ENCODE data around the gene OR14A16. TPM values are rescaled to one million over a fixed set of nuclear protein-coding genes. Genes with fewer than 3 reads are reported as not detected.

OR14A16 gene
- total RNA-seq, 1 experiment from 2014 or later, result not detected

- Histone ChIP-seq H3K4me1 (replicated peaks) (no peaks in the 10 kb centered on the region), H3K27me3 (replicated peaks) (no peaks in the 10 kb centered on the region), H3K4me3 (no peak within 1 kb of the TSS), H3K36me3 (no peaks in the 10 kb centered on the region), H3K9me3 (replicated peaks) (peaks cover 7% of the 10 kb centered on the region), H3K27ac (no peak within 1 kb of the TSS)
- no peak for DNase-seq (ENCODE audit: low read depth in 1 of 2, low spot score in 2 of 2)
Measured at GRCh38 chr1:247841796-247842195, 17.9 kb upstream of the OR14A16 start, which contains the start of gene OR11L1. OR11L1 (minus strand) TSS chr1:247841896; CDS start chr1:247841896, 0 bp downstream.

DNA sequence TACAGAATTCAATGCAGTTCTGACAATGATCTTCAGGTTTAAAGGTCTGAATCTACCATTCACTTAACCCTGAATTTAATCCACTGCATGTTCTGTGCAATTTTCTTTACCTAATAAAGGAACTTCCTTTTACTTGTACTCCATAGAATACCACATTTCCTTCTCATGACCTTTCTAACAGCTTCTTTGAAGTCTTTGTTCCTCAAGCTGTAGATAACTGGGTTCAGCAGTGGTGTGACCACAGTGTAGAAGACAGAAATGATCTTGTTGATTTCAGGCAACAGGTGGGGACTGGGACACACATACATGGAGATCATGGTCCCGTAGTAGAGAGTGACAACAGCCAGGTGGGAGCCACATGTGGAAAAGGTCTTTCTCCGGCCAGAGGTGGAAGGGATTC lies 16.9 kb upstream of the OR14A16 start:
- H3K4me1 ChIP-seq (replicated peaks), result no peaks in the 10 kb centered on the region
- peaks cover 5% of the 10 kb centered on the region for H3K9me3 ChIP-seq (replicated peaks)
- no peak overlapping the region for H3K27ac ChIP-seq
- no peaks in the 10 kb centered on the region for H3K27me3 ChIP-seq (replicated peaks)
- H3K4me3 ChIP-seq, result no peak overlapping the region
- no peak for DNase-seq (ENCODE audit: low read depth in 1 of 2, low spot score in 2 of 2)
- H3K36me3 ChIP-seq, result no peaks in the 10 kb centered on the region

DNA sequence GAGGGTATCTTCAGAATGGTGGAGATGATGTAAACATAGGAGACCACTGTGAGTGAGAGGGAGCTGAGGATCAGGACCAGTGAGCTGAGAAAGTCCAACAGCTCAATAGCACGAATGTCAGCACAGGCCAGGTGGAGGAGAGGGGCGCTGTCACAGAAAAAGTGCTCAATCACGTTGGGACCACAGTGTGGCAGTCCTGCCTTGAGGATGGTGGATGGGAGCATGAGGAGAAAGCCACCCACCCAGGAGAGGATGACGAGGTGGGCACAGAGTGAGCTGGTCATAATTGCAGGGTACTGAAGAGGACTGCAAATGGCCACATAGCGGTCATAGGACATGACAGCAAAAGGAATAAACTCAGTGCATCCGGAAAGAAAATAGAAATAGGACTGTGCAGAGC lies 9.7 kb upstream of the OR14A16 start:
- Histone ChIP-seq H3K27ac (no peak overlapping the region), H3K27me3 (replicated peaks) (no peaks in the 10 kb centered on the region), H3K36me3 (no peaks in the 10 kb centered on the region), H3K9me3 (replicated peaks) (peaks cover 4% of the 10 kb centered on the region), H3K4me3 (no peak overlapping the region), H3K4me1 (replicated peaks) (no peaks in the 10 kb centered on the region)
- no peak for DNase-seq (ENCODE audit: low read depth in 1 of 2, low spot score in 2 of 2)

GRCh38 chr1:247829656-247830055 lies 5.7 kb upstream of the OR14A16 start:
- no peak overlapping the region for H3K27ac ChIP-seq
- no peak for DNase-seq (ENCODE audit: low read depth in 1 of 2, low spot score in 2 of 2)
- H3K27me3 ChIP-seq (replicated peaks), result no peaks in the 10 kb centered on the region
- H3K4me1 ChIP-seq (replicated peaks), result no peaks in the 10 kb centered on the region
- H3K4me3 ChIP-seq, result no peak overlapping the region
- peaks cover 8% of the 10 kb centered on the region; the same call in 1 of the 2 replicates for H3K9me3 ChIP-seq (replicated peaks)
- no peaks in the 10 kb centered on the region for H3K36me3 ChIP-seq

DNA sequence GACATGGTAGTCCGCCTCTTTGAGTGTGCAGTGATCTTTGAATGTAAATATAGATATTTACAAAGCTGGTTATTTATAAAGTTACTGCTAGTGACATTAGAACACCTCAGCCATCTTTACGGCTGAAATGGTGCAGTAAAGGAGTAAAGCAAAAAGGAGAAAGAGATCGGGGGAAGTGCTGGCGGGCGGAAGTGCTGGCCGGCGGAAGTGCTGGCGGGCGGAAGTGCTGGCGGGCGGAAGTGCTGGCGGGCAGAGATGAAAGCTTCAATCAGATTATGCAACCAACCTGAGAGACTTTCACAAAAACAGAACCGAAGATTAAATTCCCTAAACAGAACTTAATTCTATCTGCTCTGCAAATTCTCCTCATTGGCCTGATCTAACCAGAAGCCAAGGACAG lies 1.4 kb upstream of the OR14A16 start:
- no peaks in the 10 kb centered on the region for H3K4me1 ChIP-seq (replicated peaks)
- H3K9me3 ChIP-seq (replicated peaks), result peaks cover 5% of the 10 kb centered on the region; the same call in 1 of the 2 replicates
- H3K27ac ChIP-seq, result no peak overlapping the region
- H3K4me3 ChIP-seq, result no peak overlapping the region
- no peaks in the 10 kb centered on the region for H3K27me3 ChIP-seq (replicated peaks)
- DNase-seq (ENCODE audit: low read depth in 1 of 2, low spot score in 2 of 2), result no peak
- no peaks in the 10 kb centered on the region for H3K36me3 ChIP-seq

DNA sequence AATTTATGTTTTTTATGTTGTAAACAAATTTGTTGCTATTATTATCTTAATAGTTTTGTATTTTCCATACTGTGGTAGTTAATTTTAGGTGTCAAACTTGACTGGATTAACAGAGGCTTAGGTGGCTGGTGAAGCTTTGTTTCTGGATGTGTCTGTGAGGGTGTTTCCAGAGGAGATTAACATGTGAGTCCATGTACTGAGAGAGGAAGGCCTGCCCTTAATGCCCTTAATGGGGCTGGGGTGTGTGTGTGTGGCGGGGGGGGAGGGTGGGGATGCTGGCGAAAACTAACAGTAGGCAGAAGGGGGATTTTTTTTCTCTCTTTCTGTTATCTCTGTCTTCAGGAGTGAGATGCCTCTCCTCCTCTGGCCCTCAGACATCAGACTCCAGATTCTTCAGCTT lies 1.9 kb downstream of the OR14A16 start:
- H3K27me3 ChIP-seq (replicated peaks), result no peaks in the 10 kb centered on the region
- H3K4me3 ChIP-seq, result no peak overlapping the region
- no peak overlapping the region for H3K27ac ChIP-seq
- no peak for DNase-seq (ENCODE audit: low read depth in 1 of 2, low spot score in 2 of 2)
- H3K4me1 ChIP-seq (replicated peaks), result no peaks in the 10 kb centered on the region
- no peaks in the 10 kb centered on the region for H3K9me3 ChIP-seq (replicated peaks)
- no peaks in the 10 kb centered on the region for H3K36me3 ChIP-seq

- H3K4me3 ChIP-seq, result no peak overlapping the region
- no peaks in the 10 kb centered on the region for H3K27me3 ChIP-seq (replicated peaks)
- H3K36me3 ChIP-seq, result no peaks in the 10 kb centered on the region
- H3K27ac ChIP-seq, result no peak overlapping the region
- peaks cover 3% of the 10 kb centered on the region; the same call in 1 of the 2 replicates for H3K9me3 ChIP-seq (replicated peaks)
- no peak for DNase-seq (ENCODE audit: low read depth in 1 of 2, low spot score in 2 of 2)
- no peaks in the 10 kb centered on the region for H3K4me1 ChIP-seq (replicated peaks)
Measured at GRCh38 chr1:247812637-247813036, 11.3 kb downstream of the OR14A16 start.

DNA sequence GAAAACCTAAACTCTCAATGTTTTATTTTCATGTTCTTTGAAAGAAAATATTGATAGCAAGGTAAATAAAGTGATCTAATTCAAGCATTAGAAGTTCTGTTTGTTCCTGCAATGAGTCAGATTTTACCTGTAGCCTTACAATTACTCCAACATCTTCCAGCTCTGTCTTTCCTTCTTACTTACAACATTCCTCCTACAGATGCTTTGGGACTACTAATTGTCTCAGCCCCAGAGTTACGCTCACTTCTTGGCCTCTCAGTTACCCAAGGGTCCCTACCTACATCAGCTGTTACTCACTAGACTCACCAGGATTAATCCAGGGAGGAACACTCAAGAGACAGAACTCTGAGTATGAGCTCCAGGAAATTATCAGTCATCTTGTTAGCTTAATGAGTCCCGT lies 26.4 kb downstream of the OR14A16 start:
- Histone ChIP-seq H3K27ac (no peak overlapping the region), H3K4me1 (replicated peaks) (no peaks in the 10 kb centered on the region), H3K36me3 (no peaks in the 10 kb centered on the region), H3K9me3 (replicated peaks) (peaks cover 7% of the 10 kb centered on the region), H3K27me3 (replicated peaks) (no peaks in the 10 kb centered on the region), H3K4me3 (no peak overlapping the region)
- no peak for DNase-seq (ENCODE audit: low read depth in 1 of 2, low spot score in 2 of 2)

DNA sequence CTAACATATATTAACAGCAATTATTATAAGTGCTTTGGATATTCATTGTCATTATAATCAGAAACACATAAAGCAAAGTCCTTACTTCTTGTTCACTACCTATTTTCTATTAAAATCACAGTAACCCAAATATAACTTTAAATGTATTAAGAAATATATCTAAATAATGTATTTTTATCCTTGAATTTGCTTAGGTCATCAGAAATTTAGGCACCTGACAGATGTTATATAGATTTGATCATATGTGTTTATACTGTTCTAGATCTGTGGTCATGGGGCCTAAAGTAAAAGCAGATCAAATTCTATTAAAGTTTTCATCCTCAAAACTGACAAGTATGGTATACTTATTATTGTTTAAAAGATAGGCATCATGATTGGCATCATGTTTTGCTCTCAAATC lies 54.3 kb downstream of the OR14A16 start:
- Histone ChIP-seq H3K27me3 (replicated peaks) (no peaks in the 10 kb centered on the region), H3K4me3 (no peak overlapping the region), H3K9me3 (replicated peaks) (no peaks in the 10 kb centered on the region), H3K36me3 (no peaks in the 10 kb centered on the region), H3K4me1 (replicated peaks) (no peaks in the 10 kb centered on the region), H3K27ac (no peak overlapping the region)
- DNase-seq (ENCODE audit: low read depth in 1 of 2, low spot score in 2 of 2), result no peak

Other genes starting within 250 kb of the OR14A16 start
- not detected in 2 replicates for gene OR2G2, start 235.8 kb downstream of the OR14A16 start, total RNA-seq (2014; rRNA removed; shearing (Covaris generic))
- not detected in 2 replicates for gene OR2G3, start 218.5 kb downstream of the OR14A16 start, total RNA-seq (2014; rRNA removed; shearing (Covaris generic))
- gene OR13G1, start 144.4 kb downstream of the OR14A16 start, total RNA-seq (2014; rRNA removed; shearing (Covaris generic)), result not detected in 2 replicates
- gene OR6F1, start 107.5 kb downstream of the OR14A16 start, total RNA-seq (2014; rRNA removed; shearing (Covaris generic)), result not detected in 2 replicates
- gene OR14K1, start 85.5 kb downstream of the OR14A16 start, total RNA-seq (2014; rRNA removed; shearing (Covaris generic)), result not detected in 2 replicates
- not detected in 2 replicates for gene OR14A2, start 76.0 kb downstream of the OR14A16 start, total RNA-seq (2014; rRNA removed; shearing (Covaris generic))
- not detected in 2 replicates for gene OR1C1, start 63.6 kb downstream of the OR14A16 start, total RNA-seq (2014; rRNA removed; shearing (Covaris generic))
- not detected in 2 replicates for gene OR11L1, start 17.8 kb upstream of the OR14A16 start, total RNA-seq (2014; rRNA removed; shearing (Covaris generic))
- gene TRIM58, start 33.1 kb upstream of the OR14A16 start, total RNA-seq (2014; rRNA removed; shearing (Covaris generic)), result not detected in 2 replicates
- not detected in 2 replicates for gene OR2W3, start 71.5 kb upstream of the OR14A16 start, total RNA-seq (2014; rRNA removed; shearing (Covaris generic))
- not detected in 2 replicates for gene OR2T8, start 96.1 kb upstream of the OR14A16 start, total RNA-seq (2014; rRNA removed; shearing (Covaris generic))
- gene OR2AJ1, start 100.8 kb upstream of the OR14A16 start, total RNA-seq (2014; rRNA removed; shearing (Covaris generic)), result not detected in 2 replicates
- not detected in 2 replicates for gene OR2L8, start 124.7 kb upstream of the OR14A16 start, total RNA-seq (2014; rRNA removed; shearing (Covaris generic))
- gene OR2AK2, start 141.1 kb upstream of the OR14A16 start, total RNA-seq (2014; rRNA removed; shearing (Covaris generic)), result not detected in 2 replicates
- gene OR2L5, start 189.5 kb upstream of the OR14A16 start, total RNA-seq (2014; rRNA removed; shearing (Covaris generic)), result not detected in 2 replicates
- not detected in 2 replicates for gene OR2L2, start 206.0 kb upstream of the OR14A16 start, total RNA-seq (2014; rRNA removed; shearing (Covaris generic))
- gene OR2L3, start 222.7 kb upstream of the OR14A16 start, total RNA-seq (2014; rRNA removed; shearing (Covaris generic)), result not detected in 2 replicates

Measured in SJSA1 (cell line).